Measurements from ENCODE around the gene CAPN9.

DNA sequence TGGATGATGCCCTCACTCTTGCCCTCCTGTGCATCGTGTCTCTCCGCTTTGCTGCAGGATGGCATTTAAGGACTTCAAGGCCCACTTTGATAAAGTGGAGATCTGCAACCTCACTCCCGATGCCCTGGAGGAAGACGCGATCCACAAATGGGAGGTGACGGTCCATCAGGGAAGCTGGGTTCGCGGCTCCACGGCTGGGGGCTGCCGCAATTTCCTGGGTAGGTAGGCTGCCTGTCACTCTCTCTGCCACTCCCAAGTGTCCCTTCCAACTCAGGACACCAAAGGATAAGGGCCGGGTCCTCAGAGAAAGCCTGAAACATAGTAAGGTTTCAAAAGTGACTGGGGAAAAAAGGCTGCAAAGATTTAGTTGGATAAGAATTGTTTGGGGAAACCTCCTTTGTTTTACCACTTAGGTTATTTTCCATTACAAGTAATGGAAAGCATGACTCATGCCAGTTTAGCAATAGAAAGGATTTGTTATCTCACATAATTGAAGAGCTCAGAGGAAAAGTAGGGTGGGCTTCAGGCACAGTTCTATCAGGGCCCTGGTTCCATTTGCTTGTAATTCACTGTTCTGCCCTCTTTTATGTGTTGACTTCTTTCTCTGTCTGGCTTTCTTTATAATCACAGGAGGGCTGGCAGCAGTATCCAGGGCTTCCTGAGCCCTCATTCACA, 31.9 kb downstream of the CAPN9 start:
- no peak for TF ChIP-seq EZH2 (IDR thresholded peaks at IDR 0.05)
- no peak for TF ChIP-seq POLR2AphosphoS5 (IDR thresholded peaks at IDR 0.05; ENCODE audit: borderline replicate concordance, low read depth, low read length)
- no peak for TF ChIP-seq FOXP2 (optimal IDR thresholded peaks at IDR 0.05; ENCODE audit: control extremely low read depth, extremely low read length, insufficient read depth)

Data from SK-N-MC (cell line).